HG03520 (cell line): ENCODE data around the gene GNA12.
"Not testable (repeated sequence)": the region's sequence is repeated elsewhere in the genome, so short reads cannot be mapped to it uniquely, and the experiment has no call there.

Experiments used
- ATAC-seq: cut with Tn5 transposase; IDR thresholded peaks from one replicate; pipeline ENCODE4 v1.9.1; 2021; ENCODE audit warnings: mild to moderate bottlenecking, moderate library complexity; ENCODE audit not compliant: unreplicated experiment

Gene GNA12

DNA sequence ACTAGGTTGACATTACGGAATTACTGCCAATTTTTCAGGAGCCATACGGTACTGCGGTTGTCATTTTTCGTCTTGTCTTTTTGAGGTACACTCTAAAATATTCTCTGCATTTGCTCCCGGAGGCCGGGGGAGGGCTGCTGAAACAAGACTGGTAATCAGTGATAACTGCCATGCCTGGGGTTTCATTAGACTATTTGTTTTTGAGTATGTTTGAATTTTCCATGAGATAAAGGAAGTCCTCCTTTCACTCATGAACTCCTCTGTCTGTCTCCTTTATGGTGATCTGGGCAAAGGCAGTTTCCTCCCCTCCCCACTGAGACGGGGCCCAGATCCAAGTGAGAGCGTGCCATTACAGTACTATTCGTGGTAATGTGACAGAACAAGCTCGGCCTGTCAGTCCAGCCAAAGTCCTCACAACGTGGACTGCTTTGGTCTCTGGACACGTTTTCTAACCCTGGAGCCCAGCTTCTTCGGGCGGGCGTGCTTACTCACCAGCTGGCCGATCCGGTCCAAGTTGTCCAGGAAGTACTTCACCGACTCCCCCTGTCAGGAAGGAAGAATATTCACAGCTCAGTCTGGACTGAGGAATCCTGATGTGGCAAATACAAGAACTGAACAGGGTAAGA lies 111.0 kb downstream of the GNA12 start:
- no peak for ATAC-seq

- ATAC-seq = no peak
These were observed 111.7 kb downstream of the GNA12 start for GRCh38 chr7:2732388-2732787.

DNA sequence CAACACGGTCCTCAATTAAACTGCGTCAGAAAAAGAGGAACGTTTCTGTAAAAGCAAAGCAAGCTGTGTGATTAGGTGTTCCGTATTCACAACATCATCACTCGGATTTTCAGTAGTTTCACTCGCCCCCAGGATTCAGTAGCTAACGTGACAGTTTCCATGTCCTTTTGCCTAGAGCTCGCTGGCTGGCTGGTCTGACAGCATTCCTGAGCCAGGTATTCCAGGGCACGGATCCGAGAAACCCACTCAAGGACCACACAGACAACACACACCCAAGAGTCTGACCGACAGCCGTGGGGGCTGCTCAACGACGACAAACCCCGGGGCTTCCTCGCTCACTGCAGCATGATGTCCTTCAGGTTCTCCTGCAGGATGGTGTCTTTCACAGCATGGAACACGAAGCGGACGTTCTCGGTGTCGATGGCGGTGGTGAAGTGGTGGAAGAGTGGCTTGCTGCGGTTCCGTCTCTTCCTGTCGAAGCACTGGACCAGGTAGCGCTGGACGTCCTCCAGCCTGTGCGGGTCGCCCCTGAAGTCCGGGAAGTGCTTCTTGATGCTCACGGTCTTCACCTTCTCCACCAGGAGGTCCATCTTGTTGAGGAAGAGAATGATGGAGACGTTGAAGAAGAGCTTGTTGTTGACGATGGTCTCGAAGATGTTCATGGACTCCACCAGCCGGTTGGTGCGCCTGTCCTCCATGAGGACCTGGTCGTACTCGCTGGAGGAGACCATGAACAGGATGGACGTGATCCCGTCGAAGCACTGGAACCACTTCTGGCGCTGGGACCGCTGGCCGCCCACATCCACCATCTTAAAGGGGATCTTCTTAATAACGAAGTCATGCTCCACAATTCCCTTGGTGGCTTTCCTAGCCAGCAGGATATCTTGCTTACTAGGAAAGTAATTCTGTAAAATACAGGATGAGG lies 113.0 kb downstream of the GNA12 start:
- ATAC-seq = no peak

DNA sequence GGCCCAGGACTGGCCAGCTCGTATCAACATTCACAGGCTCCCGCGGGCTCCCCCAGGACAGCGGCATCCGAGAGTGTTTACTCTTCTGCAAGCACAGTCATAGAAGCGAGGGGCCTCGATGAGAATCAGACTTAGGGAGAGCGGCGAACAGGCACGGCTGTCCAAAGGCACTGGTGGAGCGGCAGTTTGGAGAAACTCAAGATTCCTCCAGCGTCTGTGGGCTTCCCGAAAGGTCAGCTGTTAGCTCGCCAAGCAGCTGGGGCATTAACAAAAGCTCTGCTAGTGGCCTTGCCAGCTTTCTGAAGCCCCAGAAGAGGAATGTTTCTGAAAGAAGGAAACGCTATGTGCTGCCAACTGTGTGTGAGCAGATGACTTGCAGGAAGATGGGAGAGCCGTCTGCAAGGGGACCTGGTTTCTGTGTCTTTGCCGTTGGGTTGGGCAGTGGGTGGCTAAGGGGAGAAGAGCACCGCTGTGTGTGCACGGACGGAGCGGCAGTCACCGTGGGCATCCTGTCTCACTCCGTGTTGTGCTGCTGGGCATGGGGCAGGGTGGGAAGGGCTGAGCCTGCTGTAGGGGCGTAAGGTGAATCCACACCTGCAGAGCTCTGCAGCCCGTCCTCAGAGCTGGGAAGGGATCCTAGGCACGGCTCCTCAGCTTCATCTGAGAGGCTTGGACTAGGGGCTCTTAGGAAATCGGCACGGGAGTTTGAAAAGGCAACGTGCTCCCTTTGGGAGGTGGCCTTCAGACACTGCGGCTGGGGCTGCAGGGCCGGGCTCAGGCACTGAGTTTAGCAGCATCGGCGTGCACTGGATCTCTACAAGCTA lies 114.0 kb downstream of the GNA12 start:
- ATAC-seq = no peak

DNA sequence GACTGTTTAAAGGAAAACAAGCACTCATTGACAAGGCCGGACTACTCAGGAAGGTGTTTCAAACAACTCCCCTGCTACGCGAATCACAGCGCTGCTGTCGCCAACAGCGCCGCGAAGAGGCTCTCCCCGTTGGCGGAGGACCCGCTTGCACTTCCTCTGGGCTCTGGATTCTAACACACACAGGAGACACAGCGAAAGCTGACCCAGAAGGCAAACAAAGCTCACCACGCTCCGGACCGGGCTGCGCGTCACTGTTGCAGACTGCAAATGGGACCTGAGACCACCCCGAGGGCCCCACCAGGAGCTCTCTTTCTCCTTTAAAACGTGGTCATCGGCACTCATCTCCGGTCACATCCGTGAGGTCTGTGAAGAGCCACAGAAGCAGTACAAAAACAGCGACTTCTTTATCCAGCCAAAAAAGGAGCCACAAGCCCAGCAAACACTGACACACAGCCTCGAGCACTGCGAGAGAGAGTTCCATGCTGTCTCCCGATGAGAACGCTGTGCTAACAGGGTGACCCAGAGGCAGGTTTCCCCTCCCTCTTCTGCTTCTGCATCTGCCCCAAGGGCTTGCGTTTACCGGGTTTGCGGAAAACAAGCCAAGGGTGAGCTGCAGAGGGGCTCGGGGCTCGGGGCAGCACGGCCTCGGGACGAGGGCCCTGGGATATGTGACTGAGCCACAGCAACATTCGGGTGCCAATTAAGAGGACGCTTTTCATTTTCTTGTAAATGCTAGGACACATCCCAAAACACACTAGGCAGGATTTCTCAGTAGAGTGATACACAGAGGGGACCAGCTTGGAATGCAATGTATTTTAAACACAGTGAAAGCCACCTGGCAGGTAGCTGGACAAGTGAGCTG lies 114.8 kb downstream of the GNA12 start:
- no peak for ATAC-seq

DNA sequence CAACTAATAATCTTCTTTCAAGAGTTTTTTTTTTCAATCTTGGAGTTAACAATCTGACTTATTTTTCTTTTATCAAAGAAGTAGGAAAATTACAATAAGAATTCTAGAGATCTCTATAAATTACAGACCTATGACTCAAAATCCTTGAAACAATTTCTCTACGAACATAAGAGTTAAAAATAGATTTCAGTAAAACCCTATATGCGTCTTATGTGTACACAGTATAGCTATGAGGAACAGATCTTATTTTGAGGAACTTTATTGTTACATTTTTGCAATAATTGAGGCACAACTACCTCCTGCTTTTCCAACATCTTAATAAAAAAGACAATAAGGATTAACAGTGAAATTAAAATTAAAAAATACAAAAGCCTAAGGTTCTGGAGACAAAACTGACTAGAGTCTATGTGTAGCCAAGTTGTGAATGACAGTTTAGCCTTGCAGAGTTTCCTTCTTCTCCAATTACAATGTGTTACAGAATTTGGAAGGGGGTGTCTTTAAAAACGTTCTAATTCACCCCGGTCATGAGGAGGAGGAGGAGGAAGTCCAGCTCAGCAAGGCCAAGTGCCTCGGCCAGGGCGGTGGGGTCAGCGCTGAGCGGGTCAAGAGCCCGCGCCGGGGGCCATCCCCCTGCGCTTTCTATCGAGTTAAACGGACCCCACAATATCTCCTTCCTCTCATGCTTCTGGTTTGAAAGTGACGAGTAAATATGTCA lies 115.6 kb downstream of the GNA12 start:
- ATAC-seq = no peak

DNA sequence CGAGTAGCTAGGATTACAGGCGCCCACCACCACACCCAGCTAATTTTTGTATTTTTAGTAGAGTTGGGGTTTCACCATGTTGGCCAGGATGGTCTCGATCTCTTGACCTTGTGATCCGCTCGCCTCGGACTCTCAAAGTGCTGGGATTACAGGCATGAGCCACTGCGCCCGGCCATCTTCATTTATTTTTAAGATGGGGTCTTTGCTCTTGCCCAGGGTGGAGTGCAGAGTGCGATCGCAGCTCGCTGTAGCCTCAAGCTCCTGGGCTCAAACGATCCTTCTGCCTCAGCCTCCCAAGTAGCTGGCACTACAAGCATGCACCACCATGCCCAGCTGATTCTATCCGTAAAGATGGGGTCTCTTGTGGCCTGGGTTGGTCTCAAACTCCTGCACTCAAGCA lies 116.9 kb downstream of the GNA12 start:
- not testable (repeated sequence) for ATAC-seq

DNA sequence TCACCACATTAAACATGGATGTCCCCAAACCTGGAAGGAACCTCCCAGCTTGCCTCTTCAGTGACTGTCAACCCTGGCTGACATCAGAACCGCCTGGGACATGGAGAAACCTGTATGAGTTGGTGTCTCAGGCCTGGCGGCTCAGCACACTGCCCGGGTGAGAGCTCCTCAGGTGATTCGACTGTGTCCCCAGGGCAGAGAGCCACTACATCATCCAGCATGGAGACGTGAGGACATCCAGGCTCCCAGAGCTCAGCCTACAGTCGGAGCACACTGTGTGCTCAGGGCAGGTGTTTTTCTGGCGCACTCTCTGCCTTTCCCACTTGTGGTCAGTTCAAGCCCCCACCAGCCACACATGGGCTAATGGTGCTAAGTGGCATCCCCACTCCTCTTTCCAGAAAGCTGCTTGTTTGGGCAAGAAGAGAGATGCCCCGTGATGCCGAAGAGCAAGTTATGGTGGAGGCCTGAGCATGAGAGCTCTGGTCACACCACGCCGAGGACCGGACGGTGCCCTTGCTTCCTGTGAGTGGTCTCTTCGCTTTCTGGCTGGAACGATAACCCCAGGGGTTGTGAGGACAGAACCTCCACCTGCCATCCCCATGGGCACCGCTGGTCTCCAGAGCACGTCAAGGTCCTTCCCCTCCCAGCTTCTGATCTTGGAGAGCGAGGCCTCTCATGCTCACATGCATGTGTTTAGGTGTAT lies 117.6 kb downstream of the GNA12 start:
- no peak for ATAC-seq

GRCh38 chr7:2725178-2726105 lies 118.7 kb downstream of the GNA12 start:
- no peak for ATAC-seq

DNA sequence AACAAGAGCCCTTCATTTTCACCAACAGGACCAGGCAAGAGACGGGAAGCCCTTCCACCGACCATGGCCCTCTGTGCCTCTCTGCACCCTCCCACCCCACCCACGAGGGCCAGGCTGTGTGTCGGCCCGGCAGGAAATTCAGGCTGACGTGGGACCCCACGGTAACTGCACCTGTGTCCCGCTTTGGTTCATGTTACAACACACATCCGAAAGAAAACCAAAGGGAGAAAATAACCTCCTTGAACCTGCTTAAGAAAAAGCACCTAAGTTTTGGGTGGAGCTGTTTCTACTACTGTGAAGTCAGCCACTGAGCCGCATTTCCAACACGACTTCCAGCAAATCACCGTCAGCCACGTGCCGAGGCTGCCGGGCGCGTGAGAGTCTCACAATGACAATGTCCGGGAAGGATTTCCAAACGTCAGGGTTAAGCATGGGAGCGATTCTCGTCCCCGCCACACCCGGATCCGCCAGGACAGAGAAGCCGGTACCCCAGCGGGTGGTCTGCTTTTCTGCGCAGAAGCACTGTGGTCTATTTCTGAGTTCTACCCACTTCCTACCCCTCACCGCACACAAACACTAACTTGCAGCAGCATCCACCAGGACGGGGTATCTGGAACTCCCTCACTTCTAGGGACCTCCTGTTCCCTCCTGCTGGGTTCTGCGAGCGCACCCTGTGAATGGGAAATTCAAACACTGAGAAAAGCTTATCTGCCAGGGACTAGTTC lies 119.5 kb downstream of the GNA12 start:
- no peak for ATAC-seq

DNA sequence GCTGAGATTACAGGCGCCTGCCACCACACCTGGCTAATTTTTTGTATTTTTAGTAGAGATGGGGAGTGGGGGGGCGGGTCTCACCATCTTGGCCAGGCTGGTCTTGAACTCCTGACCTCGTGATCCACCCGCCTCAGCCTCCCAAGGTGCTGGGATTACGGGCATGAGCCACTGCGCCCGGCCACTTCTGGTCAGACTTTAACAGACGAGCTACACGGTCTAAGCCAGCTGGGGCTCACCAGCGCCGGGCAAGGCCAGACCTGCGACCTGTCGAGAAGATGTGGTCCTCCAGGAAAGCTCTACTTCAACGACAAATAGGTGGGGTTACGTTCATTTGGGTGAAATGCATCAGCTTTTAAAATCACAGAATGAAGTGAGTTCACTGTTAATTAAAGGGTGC lies 120.1 kb downstream of the GNA12 start:
- ATAC-seq = not testable (repeated sequence)

DNA sequence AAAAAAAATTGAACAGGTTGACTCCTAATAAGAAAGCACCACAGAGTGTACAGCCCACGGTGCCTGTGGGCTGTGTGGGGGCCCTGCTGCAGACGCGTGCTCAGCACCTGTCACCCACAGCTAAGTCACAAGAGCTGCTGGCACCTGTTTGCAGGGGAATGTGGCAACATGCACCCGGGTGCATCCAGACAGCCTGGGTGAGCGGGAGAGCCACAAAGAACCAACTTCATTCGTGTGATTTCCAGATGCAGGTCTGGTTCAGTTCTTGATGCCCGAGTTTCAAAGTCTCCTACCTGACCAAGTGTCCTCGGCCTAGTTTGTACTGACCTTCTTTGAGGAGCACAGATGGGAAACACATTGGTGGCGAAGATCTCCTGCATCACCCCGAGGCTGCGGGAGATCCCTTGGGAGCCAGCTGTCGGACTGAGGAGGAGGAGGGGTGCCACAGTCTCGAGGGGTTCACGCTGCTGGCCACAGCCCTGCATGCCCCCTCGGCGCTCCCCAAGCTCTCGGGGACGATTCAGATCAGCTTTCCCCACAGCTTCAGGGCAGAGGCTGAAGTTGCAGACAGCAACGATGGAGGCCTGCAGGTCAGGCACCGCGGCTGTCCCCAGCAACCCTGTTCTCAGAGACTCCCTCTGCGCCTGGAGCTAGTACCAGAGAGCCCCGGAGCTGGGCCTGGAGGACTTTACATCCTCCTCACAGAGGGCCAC lies 120.8 kb downstream of the GNA12 start:
- no peak for ATAC-seq

DNA sequence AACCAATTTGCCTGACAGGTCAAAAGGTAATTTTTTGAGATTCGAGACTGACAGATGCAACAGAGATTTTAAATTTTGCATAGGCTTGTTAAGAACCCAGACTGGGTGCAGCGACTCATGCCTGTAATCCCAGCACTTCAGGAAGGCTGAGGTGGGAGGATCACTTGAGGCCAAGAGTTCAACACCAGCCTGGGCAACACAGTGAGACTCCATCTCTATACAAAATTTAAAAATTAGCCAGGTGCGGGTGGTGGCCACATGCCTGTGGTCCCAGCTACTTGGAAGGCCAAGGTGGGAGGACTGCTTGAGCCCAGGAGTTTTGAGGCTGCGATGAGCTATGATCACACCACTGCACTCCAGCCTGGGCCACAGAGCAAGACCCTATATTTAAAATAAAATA lies 121.5 kb downstream of the GNA12 start:
- no peak for ATAC-seq

DNA sequence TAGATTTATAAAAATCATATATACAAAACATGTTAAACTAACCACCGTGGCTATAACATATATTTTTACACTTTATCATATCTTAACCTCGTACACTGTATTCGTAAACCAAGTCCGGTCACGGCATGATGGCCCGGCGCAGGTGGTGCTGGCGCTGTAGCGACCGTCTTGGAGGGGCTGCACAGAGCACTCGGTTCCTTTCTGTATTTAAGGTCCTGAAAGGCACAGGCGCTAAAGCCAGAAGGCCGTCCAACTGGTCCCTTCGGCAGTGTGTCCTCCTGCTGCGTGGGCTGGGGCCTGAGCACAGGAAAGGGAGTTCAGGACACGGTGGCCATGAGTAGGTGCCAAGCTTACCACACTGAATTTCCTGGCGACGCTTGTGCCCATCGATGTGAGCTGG lies 122.3 kb downstream of the GNA12 start:
- no peak for ATAC-seq

DNA sequence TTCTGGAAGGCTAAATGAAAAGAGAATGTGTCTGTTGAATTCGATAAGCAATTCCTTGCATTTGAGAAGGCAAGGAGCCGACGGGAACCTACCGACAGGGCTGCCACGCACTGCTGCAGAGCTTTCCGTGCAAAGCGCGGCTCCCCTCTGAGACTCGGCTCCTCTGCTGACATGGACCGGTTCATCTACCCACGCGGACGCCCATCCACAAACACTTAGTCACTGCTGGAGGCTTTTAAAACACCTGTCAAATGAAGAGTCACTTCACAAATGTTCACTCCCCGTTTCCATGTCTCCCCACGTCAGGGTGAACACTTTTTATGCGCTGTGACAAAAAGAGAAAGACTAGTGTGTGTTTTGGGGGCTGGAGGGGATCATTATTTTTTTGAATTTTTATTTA lies 124.1 kb downstream of the GNA12 start:
- ATAC-seq = no peak

GRCh38 chr7:2719007-2719406 lies 125.1 kb downstream of the GNA12 start:
- no peak for ATAC-seq
